ENCODE measurements around the gene PSMG3.
"Not testable (repeated sequence)": the region's sequence is repeated elsewhere in the genome, so short reads cannot be mapped to it uniquely, and the experiment has no call there.

The PSMG3 gene

GRCh38 chr7:1531263-1531978 is 38.4 kb downstream of the PSMG3 start:
- peak; percentile 20 to 30 for DNase-seq

- no peak for DNase-seq
These were observed 38.9 kb downstream of the PSMG3 start for GRCh38 chr7:1530946-1531262.

DNA sequence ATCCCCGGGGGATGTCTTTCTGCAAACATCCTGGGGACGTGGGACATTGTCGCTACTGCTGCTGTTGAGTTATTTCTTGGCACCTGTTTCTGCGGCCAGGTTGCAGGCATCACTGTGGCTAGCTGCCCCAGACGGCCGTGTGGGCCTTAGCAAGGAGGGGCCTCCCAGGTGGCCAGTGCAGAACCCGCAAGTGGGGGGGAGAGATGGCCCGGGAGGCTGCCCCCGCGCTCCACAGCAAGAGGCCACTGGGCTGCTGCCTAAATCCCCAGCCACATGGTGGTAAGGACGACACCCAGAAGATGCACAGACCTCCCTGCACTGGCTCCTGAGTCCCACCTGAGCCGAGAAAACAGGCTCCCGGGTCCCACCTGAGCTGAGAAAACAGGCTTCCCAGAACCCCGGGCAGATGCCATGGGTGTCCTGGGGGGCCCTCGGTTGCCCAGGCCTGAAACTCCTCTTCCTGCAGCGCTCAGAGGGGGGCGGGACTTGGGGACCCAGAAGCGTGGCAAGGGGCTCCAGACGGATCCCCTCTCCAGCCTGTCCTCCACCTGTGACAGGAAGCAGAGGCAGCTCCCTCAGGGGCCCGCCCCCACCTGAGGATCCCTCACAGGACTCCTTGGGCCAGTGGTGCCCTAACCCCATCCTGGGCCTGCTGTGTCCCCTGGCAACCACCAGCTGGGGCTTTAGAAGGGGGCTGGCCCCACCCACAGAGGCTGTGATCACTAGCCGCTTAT is 40.3 kb downstream of the PSMG3 start:
- no peak for DNase-seq

DNA sequence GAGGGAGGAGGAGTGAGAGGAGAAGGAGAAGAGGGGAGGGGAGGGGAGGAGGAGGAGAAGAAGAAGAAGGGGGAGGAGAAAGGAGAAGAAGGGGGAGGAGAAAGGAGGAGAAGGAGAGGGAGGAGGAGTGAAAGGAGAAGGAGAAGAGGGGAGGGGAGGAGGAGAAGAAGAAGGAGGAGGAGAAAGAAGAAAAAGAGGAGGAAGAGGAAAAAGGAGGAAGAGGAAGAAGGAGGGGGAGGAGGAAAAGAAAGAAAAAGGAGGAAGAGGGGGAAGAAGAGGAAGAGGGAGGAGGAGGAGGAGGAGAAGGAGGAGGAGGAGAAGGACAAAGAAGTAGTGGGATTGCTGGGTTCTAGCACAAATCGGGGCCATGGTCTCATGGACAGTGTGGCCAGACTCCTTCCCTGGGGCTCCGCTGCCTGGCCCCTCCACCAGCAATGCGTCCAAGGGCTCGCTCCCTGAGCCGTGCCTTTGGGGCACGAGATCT is 43.5 kb downstream of the PSMG3 start:
- no peak for DNase-seq

- DNase-seq = no peak
These were observed 44.4 kb downstream of the PSMG3 start for GRCh38 chr7:1525409-1525808.

GRCh38 chr7:1523844-1524243 is 46.0 kb downstream of the PSMG3 start:
- no peak for DNase-seq

DNA sequence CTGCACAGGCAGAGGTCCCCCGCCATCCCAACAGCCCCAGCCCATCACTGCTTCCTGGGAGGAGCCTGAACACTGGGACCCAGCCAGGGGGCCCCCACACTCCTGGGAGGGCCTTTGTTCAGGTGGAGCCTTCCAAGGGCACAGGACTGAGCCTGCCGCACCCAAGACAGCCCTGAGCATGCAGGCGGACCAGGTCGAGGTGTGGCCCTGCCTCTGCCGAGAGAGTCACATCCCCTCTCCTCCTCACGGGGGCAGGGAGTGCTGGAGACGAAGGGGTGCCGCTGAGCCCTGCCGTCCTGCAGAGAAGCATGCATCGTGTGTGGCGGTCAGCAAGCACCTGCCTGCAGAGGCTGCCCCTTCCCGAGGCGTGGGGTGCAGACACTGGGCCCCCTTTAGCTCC is 46.6 kb downstream of the PSMG3 start:
- no peak for DNase-seq

DNA sequence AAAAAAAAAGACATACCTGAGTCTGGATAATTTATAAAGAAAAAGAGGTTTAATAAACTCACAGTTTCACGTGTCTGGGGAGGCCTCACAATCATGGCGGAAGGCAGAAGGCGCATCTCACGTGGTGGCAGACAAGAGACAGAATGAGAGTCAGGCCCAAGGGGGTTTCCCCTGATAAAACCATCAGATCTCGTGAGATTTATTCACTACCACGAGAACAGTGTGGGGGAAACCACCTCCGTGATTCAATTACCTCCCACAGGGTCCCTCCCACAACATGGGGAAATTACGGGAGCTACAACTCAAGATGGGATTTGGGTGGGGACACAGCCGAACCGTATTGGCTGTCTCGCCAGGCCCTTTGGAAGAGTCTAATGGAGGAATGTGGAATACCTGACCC is 48.4 kb downstream of the PSMG3 start:
- no peak for DNase-seq

DNA sequence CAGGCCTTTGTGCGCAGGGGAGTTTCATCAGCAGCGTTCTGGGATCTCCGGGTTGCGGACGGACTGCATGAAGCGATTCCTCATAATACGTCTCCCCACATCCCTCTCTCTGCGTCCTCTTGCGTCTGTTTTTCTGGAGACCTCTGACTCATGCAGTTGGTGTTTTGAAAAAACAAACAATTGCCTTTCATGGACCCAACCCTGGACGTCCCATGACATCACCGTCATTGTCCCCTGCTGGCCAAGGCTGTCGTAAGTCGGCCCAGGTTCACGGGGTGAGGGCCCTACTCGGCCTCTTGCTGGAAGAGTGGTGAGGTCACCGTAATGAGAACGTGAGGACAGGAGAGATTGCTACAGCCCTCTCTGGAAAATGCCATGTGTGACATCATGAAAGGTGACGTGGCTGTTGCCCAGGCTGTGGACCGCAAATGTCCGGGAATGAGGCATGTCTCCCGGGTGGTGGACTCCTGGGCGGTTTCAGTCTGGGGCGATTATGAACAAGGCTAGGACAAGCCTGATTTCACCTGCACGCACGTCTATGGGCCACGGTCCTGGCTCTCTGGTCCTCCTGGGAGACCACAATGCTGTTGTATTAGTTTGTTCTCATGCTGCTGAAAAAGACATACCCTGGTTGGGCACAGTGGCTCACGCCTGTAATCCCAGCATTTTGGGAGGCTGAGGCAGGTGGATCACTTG is 49.1 kb downstream of the PSMG3 start:
- no peak for DNase-seq

DNA sequence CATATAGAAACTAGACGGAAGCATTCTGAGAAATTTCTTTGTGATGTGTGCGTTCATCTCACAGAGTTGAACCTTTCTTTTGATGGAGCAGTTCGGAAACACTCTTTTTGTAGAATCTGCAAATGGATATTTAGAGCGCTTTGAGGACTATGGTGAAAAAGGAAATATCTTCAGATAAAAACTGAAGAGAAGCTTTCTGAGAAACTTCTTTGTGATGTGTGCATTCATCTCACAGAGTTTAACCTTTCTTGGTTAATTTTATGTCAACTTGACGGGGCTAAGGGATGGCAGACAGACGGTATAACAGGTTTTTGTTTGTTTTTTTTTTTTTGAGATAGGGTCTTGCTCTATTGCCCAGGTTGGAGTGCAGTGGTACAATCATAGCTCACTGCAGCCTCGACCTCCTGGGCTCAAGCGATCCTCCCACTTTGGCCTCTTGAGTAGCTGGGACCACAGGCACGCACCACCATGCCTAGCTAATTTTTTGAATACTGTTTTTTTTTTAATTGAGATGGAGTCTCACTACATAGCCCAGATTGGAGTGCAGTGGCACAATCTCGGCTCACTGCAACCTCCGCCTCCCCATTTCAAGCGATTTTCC is 50.4 kb downstream of the PSMG3 start:
- DNase-seq = not testable (repeated sequence)

Measured in bone marrow (tissue), 2 donors.